C1 segment of cervical spinal cord (tissue), 14 donors: ENCODE results near the gene SLC35D2.
"Not testable (repeated sequence)": the region's sequence is repeated elsewhere in the genome, so short reads cannot be mapped to it uniquely, and the experiment has no call there.

Source experiments
- DNase-seq, 14 donors: peaks; one replicate each; lab custom pipeline; 2025; lab: John Stamatoyannopoulos, UW

SLC35D2 gene

GRCh38 chr9:96317335-96317980, 66.1 kb downstream of the SLC35D2 start:
- peak in 8 of 14 donors; percentile 6 to 47 (median 20) for DNase-seq

- DNase-seq: no peak
Observed at GRCh38 chr9:96309850-96310249, 73.7 kb downstream of the SLC35D2 start.

GRCh38 chr9:96306958-96307357, 76.6 kb downstream of the SLC35D2 start:
- not testable (repeated sequence) for DNase-seq

GRCh38 chr9:96305171-96305570, 78.3 kb downstream of the SLC35D2 start:
- DNase-seq: no peak

- no peak for DNase-seq
Observed at GRCh38 chr9:96304230-96304629, 79.3 kb downstream of the SLC35D2 start.

GRCh38 chr9:96302021-96302420, 81.5 kb downstream of the SLC35D2 start, which contains the start of gene HSD17B3:
TSS of gene HSD17B3 (minus strand) at chr9:96302176. CDS start at chr9:96302104, 72 bp downstream.
- no peak for DNase-seq

- no peak for DNase-seq
Observed at GRCh38 chr9:96299823-96300222, 83.7 kb downstream of the SLC35D2 start.

- DNase-seq: no peak
Observed at GRCh38 chr9:96294159-96294545, 89.4 kb downstream of the SLC35D2 start.

- DNase-seq: peak in 1 of 14 donors; percentile 7
Observed at GRCh38 chr9:96293498-96294158, 89.9 kb downstream of the SLC35D2 start.

- DNase-seq: no peak
Observed at GRCh38 chr9:96289392-96289791, 94.1 kb downstream of the SLC35D2 start.

- DNase-seq: no peak
Observed at GRCh38 chr9:96281641-96282040, 101.9 kb downstream of the SLC35D2 start.

- DNase-seq: no peak
Observed at GRCh38 chr9:96279932-96280331, 103.6 kb downstream of the SLC35D2 start.

- DNase-seq: no peak
Observed at GRCh38 chr9:96274939-96275338, 108.6 kb downstream of the SLC35D2 start.
